H1 (cell line): ENCODE results near the gene ALG6. TPM values are rescaled to one million over a fixed set of nuclear protein-coding genes. Genes with fewer than 3 reads are reported as not detected.

Source experiments
- CTCF ChIA-PET: fragments of 300-600 bp; sonication (Branson Sonifier 250); formaldehyde crosslinking; loops from one replicate; lab custom pipeline; 2021; ENCODE audit not compliant: partially characterized antibody; lab: Charles Lee
- POLR2A ChIA-PET: fragments of 300-600 bp; sonication (Branson Sonifier 250); formaldehyde crosslinking; loops from one replicate; lab custom pipeline; 2021; ENCODE audit warnings: inconsistent platforms; ENCODE audit not compliant: partially characterized antibody; lab: Charles Lee
- DNase-seq, 2 experiments: peaks; one replicate each; pipeline versions ENCODE4 v3.0.0 to v3.0.0-alpha.2; 2010 to 2022; ENCODE audit warnings: low spot score in 2 of 2, low read depth in 1 of 2, mixed read lengths in 1 of 2
- FAIRE-seq: peaks from 2 replicates; lab custom pipeline; 2011; peaks lifted over from hg19 to GRCh38; lab: Jason Lieb, UNC
- H2AFZ ChIP-seq: 2 replicates; pipeline ENCODE4 v1.8.1; 2012; ENCODE audit warnings: low read length, inconsistent platforms
- H2AK5ac ChIP-seq: 2 replicates; pipeline ENCODE4 v1.6.1; 2013; ENCODE audit warnings: low read depth, low read length
- H2BK120ac ChIP-seq: replicated peaks from 2 replicates; pipeline ENCODE3; 2013; ENCODE audit warnings: low read depth, low read length, inconsistent platforms
- H2BK12ac ChIP-seq: 2 replicates; pipeline ENCODE4 v1.6.1; 2013; ENCODE audit warnings: low read depth, low read length
- H2BK15ac ChIP-seq: 2 replicates; pipeline ENCODE4 v1.6.1; 2013; ENCODE audit warnings: low read length
- H2BK20ac ChIP-seq: 2 replicates; pipeline ENCODE4 v1.6.1; 2013; ENCODE audit warnings: low read length
- H2BK5ac ChIP-seq: 2 replicates; pipeline ENCODE4 v1.6.1; 2013; ENCODE audit warnings: low read depth, low read length
- H3K14ac ChIP-seq: 2 replicates; pipeline ENCODE4 v1.6.1; 2013; ENCODE audit warnings: inconsistent platforms; ENCODE audit not compliant: insufficient read length
- H3K18ac ChIP-seq: 2 replicates; pipeline ENCODE4 v1.6.1; 2013; ENCODE audit warnings: low read length; ENCODE audit errors: extremely low read depth
- H3K23ac ChIP-seq: 2 replicates; pipeline ENCODE4 v1.6.1; 2013; ENCODE audit warnings: inconsistent platforms; ENCODE audit not compliant: insufficient read length
- H3K23me2 ChIP-seq: 2 replicates; pipeline ENCODE4 v1.6.1; 2013; ENCODE audit warnings: low read depth, low read length
- H3K27ac ChIP-seq: 2 replicates; pipeline ENCODE4 v1.6.1; 2011; ENCODE audit warnings: low read depth, low read length, inconsistent platforms
- H3K27me3 ChIP-seq, 4 experiments: replicated peaks in 1 of 4; 1 replicate in 1 of 4; 2 replicates in 3 of 4; pipeline versions ENCODE4 v1.6.1 to v1.8.1; 2011 to 2013; ENCODE audit warnings: low read length in 3 of 4, mild to moderate bottlenecking in 3 of 4, inconsistent platforms in 2 of 4, mixed read lengths in 2 of 4, moderate library complexity in 1 of 4; ENCODE audit not compliant: control insufficient read depth in 3 of 4, insufficient read depth in 3 of 4; ENCODE audit errors: extremely low read depth in 1 of 4
- H3K36me3 ChIP-seq, 4 experiments: 2 replicates each; pipeline versions ENCODE4 v1.6.1 to v1.8.1; 2011 to 2013; ENCODE audit warnings: mild to moderate bottlenecking in 4 of 4, low read length in 3 of 4, moderate library complexity in 2 of 4, control low read depth in 1 of 4, inconsistent platforms in 1 of 4; ENCODE audit not compliant: insufficient read depth in 4 of 4, control insufficient read depth in 2 of 4
- H3K4ac ChIP-seq: replicated peaks from 2 replicates; pipeline ENCODE3; 2013; ENCODE audit warnings: low read length, low read depth, mixed read lengths, inconsistent platforms; ENCODE audit not compliant: insufficient read length
- H3K4me1 ChIP-seq, 4 experiments: replicated peaks in 1 of 4; 1 replicate in 1 of 4; 2 replicates in 3 of 4; pipeline versions ENCODE4 v1.6.1 to v1.8.1; 2011 to 2013; ENCODE audit warnings: low read length in 3 of 4, inconsistent platforms in 2 of 4, mixed read lengths in 1 of 4; ENCODE audit not compliant: insufficient read depth in 4 of 4, control insufficient read depth in 3 of 4
- H3K4me2 ChIP-seq, 2 experiments: 2 replicates each; pipeline versions ENCODE4 v1.6.1 to v1.8.1; 2011 to 2013; ENCODE audit warnings: low read depth in 2 of 2, low read length in 2 of 2, control low read depth in 1 of 2, inconsistent platforms in 1 of 2, mild to moderate bottlenecking in 1 of 2; ENCODE audit not compliant: insufficient read depth in 1 of 2
- H3K4me3 ChIP-seq, 4 experiments: fragments of 200-600, 300-600 bp in 1 of 4; sonication (generic), shearing (Covaris generic), sonication (Bioruptor Twin) in 1 of 4; 2 replicates each; pipeline versions ENCODE4 v1.5.1 to v1.8.1; 2011 to 2016; ENCODE audit warnings: low read length in 4 of 4, low read depth in 3 of 4, control low read depth in 2 of 4, inconsistent platforms in 2 of 4, mild to moderate bottlenecking in 2 of 4, mixed read lengths in 1 of 4, moderate library complexity in 1 of 4; ENCODE audit not compliant: insufficient read depth in 2 of 4; ENCODE audit errors: extremely low read depth in 1 of 4
- H3K56ac ChIP-seq: replicated peaks from 2 replicates; pipeline ENCODE3; 2013; ENCODE audit warnings: low read depth, mild to moderate bottlenecking, mixed read lengths, low read length, inconsistent platforms; ENCODE audit not compliant: insufficient read length
- H3K79me1 ChIP-seq: 2 replicates; pipeline ENCODE4 v1.6.1; 2013; ENCODE audit warnings: low read depth, low read length, control low read depth
- H3K79me2 ChIP-seq, 2 experiments: 2 replicates each; pipeline versions ENCODE4 v1.6.1 to v1.8.1; 2012 to 2013; ENCODE audit warnings: low read length in 2 of 2, mild to moderate bottlenecking in 2 of 2, inconsistent platforms in 1 of 2; ENCODE audit not compliant: insufficient read depth in 2 of 2, control insufficient read depth in 1 of 2
- H3K9ac ChIP-seq, 4 experiments: replicated peaks in 1 of 4; 1 replicate in 1 of 4; 2 replicates in 3 of 4; pipeline versions ENCODE4 v1.6.1 to v1.8.1; 2011 to 2013; ENCODE audit warnings: low read depth in 3 of 4, low read length in 3 of 4, control low read depth in 2 of 4, mild to moderate bottlenecking in 2 of 4, moderate library complexity in 2 of 4, inconsistent platforms in 1 of 4; ENCODE audit errors: extremely low read depth in 1 of 4
- H3K9me3 ChIP-seq, 2 experiments: 2 replicates each; pipeline versions ENCODE4 v1.6.1 to v1.8.1; 2012 to 2013; ENCODE audit warnings: mild to moderate bottlenecking in 2 of 2, moderate library complexity in 2 of 2, control low read depth in 1 of 2, inconsistent platforms in 1 of 2, low read depth in 1 of 2, low read length in 1 of 2, mixed read lengths in 1 of 2; ENCODE audit not compliant: insufficient read depth in 2 of 2
- H4K20me1 ChIP-seq, 2 experiments: replicated peaks in 1 of 2; 2 replicates each; pipeline versions ENCODE3 to v1.8.1; 2011 to 2013; ENCODE audit warnings: inconsistent platforms in 2 of 2, low read length in 2 of 2, mild to moderate bottlenecking in 1 of 2; ENCODE audit not compliant: insufficient read depth in 2 of 2, control insufficient read depth in 1 of 2
- H4K5ac ChIP-seq: 2 replicates; pipeline ENCODE4 v1.6.1; 2013; ENCODE audit warnings: low read length, low read depth, mixed read lengths, inconsistent platforms; ENCODE audit not compliant: insufficient read length
- H4K8ac ChIP-seq: 2 replicates; pipeline ENCODE4 v1.8.0; 2013; ENCODE audit warnings: mild to moderate bottlenecking, moderate library complexity, low read length, inconsistent platforms; ENCODE audit not compliant: insufficient read depth; ENCODE audit errors: extremely low read depth
- H4K91ac ChIP-seq: replicated peaks from 2 replicates; pipeline ENCODE3; 2013; ENCODE audit warnings: low read length, mixed read lengths, inconsistent platforms; ENCODE audit not compliant: insufficient read length
- MAFK ChIP-seq: IDR thresholded peaks from 2 replicates; pipeline ENCODE4 v1.6.1; 2012; ENCODE audit warnings: low read depth, mild to moderate bottlenecking, improper control_type of control experiment, low read length
- POLR2A ChIP-seq, 2 experiments: IDR thresholded peaks; 1 replicate in 1 of 2; 2 replicates in 1 of 2; pipeline ENCODE4 v1.6.1; 2011; ENCODE audit warnings: low read depth in 2 of 2, low read length in 2 of 2, mild to moderate bottlenecking in 2 of 2; ENCODE audit errors: control extremely low read depth in 1 of 2
- WGBS, 2 experiments: shearing (Covaris generic) in 1 of 2; methylation state at CpG; one replicate each; pipeline versions ENCODE4 v1.1.6 to v1.1.7; 2013 to 2015; ENCODE audit warnings: low lambda C conversion rate in 2 of 2, mixed read lengths in 2 of 2, inconsistent platforms in 1 of 2, low coverage in 1 of 2, missing lambda C conversion rate in 1 of 2; ENCODE audit not compliant: insufficient replicate concordance in 2 of 2, insufficient coverage in 1 of 2, insufficient read length in 1 of 2; ENCODE audit errors: extremely low coverage in 1 of 2, missing lambda C conversion rate in 1 of 2; 5-methylcytosine and 5-hydroxymethylcytosine counted together
- polyA plus RNA-seq, 7 experiments: library from polyadenylated mRNA; depleted of rRNA in 3 of 7; stranded (reverse) in 5 of 7; unstranded in 2 of 7; fragments of >200 nt in 5 of 7; fragments of 200-250 nt in 2 of 7; gene quantifications; 1 replicate in 5 of 7; 2 replicates in 1 of 7; 4 replicates in 1 of 7; pipeline versions ENCODE4 v1.2.1 to v1.2.3, GENCODE V29; 2011 to 2013; ENCODE audit warnings: missing spikeins in 2 of 7, mixed read lengths in 2 of 7
- total RNA-seq: library from RNA; stranded (reverse); fragmentation: NEBNext Ultra II Directional; extraction: Animal tissue kit (Norgen Biotek cat#: 25700); gene quantifications from 2 replicates; pipeline ENCODE4 v1.2.1, GENCODE V29; 2021
- TF ChIP-seq, protein P1 (sequence below): IDR thresholded peaks from 2 replicates; pipeline ENCODE4 v1.6.1; 2012; ENCODE audit warnings: inconsistent platforms

ALG6 gene
- total and polyA plus RNA-seq, 2 of the 8 experiments (the other 6 are each of a cell fraction or from before 2014, with no cell fraction given): 17.8 to 26.8 TPM

DNA sequence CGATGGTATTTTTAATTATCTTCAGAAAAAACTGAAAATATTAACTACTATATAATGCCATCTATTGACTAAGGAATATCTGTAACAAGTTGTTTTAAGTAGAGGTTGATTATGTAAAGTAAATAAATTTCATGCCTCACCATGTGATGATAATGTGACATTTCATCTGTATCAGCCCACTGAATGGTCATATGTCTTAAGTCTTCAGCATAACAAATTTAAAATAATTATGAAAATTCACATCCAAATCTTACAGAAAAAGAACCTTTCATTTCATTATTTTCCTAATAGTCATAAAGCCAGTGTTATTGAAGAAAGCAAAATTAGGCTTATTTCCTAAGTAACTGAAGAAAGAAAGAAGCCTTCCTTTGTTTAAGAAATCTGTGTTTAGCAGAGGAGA, 83.0 kb downstream of the ALG6 start:
- H3K9ac ChIP-seq: no peak overlapping the region
- H3K14ac ChIP-seq: no peak overlapping the region
- no peak overlapping the region for H2BK15ac ChIP-seq
- no peak overlapping the region for H3K4ac ChIP-seq
- no peak overlapping the region for H2BK5ac ChIP-seq
- H3K27me3 ChIP-seq: no peaks in the 10 kb centered on the region
- H4K8ac ChIP-seq: no peak overlapping the region
- no peak overlapping the region for H2AK5ac ChIP-seq
- TF ChIP-seq MAFK (no peak), POLR2A (IDR thresholded peaks at IDR 0.05; ENCODE audit: control extremely low read depth in 1 of 2, low read depth in 2 of 2, low read length in 2 of 2) (no peak)
- TF ChIP-seq, protein P1, sequence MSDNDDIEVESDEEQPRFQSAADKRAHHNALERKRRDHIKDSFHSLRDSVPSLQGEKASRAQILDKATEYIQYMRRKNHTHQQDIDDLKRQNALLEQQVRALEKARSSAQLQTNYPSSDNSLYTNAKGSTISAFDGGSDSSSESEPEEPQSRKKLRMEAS: no peak
- H3K9me3 ChIP-seq: no peaks in the 10 kb centered on the region
- no peak overlapping the region for H2BK20ac ChIP-seq
- no peaks in the 10 kb centered on the region for H4K20me1 ChIP-seq
- no peak overlapping the region for H3K4me2 ChIP-seq
- H2AFZ ChIP-seq: no peak overlapping the region
- H2BK12ac ChIP-seq: no peak overlapping the region
- H3K79me1 ChIP-seq: no peaks in the 10 kb centered on the region
- no peaks in the 10 kb centered on the region for H3K23me2 ChIP-seq
- no peaks in the 10 kb centered on the region for H3K36me3 ChIP-seq
- ChIA-PET POLR2A (no interaction called here), CTCF (no interaction called here)
- no peak overlapping the region for H2BK120ac ChIP-seq
- no peak overlapping the region for H3K23ac ChIP-seq
- no peak overlapping the region for H3K4me3 ChIP-seq
- FAIRE-seq (no peak), DNase-seq (no peak)
- no peaks in the 10 kb centered on the region for H3K79me2 ChIP-seq
- no peak overlapping the region for H3K27ac ChIP-seq
- 83% methylated on average over 1 of the region's 1 CpG; no CpG with 5 or more reads in 1 of the 2 experiments for WGBS, 2 experiments
- no peak overlapping the region for H3K18ac ChIP-seq
- H4K91ac ChIP-seq: no peak overlapping the region
- no peak overlapping the region for H4K5ac ChIP-seq
- no peak overlapping the region for H3K56ac ChIP-seq
- H3K4me1 ChIP-seq: no peaks in the 10 kb centered on the region
